H1 (cell line): ENCODE results near the gene HEXIM2. TPM values are rescaled to one million over a fixed set of nuclear protein-coding genes. Genes with fewer than 3 reads are reported as not detected.

Experiments
- CTCF ChIA-PET: fragments of 300-600 bp; sonication (Branson Sonifier 250); formaldehyde crosslinking; loops from one replicate; lab custom pipeline; 2021; ENCODE audit not compliant: partially characterized antibody; lab: Charles Lee
- POLR2A ChIA-PET: fragments of 300-600 bp; sonication (Branson Sonifier 250); formaldehyde crosslinking; loops from one replicate; lab custom pipeline; 2021; ENCODE audit warnings: inconsistent platforms; ENCODE audit not compliant: partially characterized antibody; lab: Charles Lee
- DNase-seq, 2 experiments: peaks; one replicate each; pipeline versions ENCODE4 v3.0.0 to v3.0.0-alpha.2; 2010 to 2022; ENCODE audit warnings: low spot score in 2 of 2, low read depth in 1 of 2, mixed read lengths in 1 of 2
- FAIRE-seq: peaks from 2 replicates; lab custom pipeline; 2011; peaks lifted over from hg19 to GRCh38; lab: Jason Lieb, UNC
- H2AFZ ChIP-seq: 2 replicates; pipeline ENCODE4 v1.8.1; 2012; ENCODE audit warnings: low read length, inconsistent platforms
- H2AK5ac ChIP-seq: 2 replicates; pipeline ENCODE4 v1.6.1; 2013; ENCODE audit warnings: low read depth, low read length
- H2BK120ac ChIP-seq: replicated peaks from 2 replicates; pipeline ENCODE3; 2013; ENCODE audit warnings: low read depth, low read length, inconsistent platforms
- H2BK12ac ChIP-seq: 2 replicates; pipeline ENCODE4 v1.6.1; 2013; ENCODE audit warnings: low read depth, low read length
- H2BK15ac ChIP-seq: 2 replicates; pipeline ENCODE4 v1.6.1; 2013; ENCODE audit warnings: low read length
- H2BK20ac ChIP-seq: 2 replicates; pipeline ENCODE4 v1.6.1; 2013; ENCODE audit warnings: low read length
- H2BK5ac ChIP-seq: 2 replicates; pipeline ENCODE4 v1.6.1; 2013; ENCODE audit warnings: low read depth, low read length
- H3K14ac ChIP-seq: 2 replicates; pipeline ENCODE4 v1.6.1; 2013; ENCODE audit warnings: inconsistent platforms; ENCODE audit not compliant: insufficient read length
- H3K18ac ChIP-seq: 2 replicates; pipeline ENCODE4 v1.6.1; 2013; ENCODE audit warnings: low read length; ENCODE audit errors: extremely low read depth
- H3K23ac ChIP-seq: 2 replicates; pipeline ENCODE4 v1.6.1; 2013; ENCODE audit warnings: inconsistent platforms; ENCODE audit not compliant: insufficient read length
- H3K23me2 ChIP-seq: 2 replicates; pipeline ENCODE4 v1.6.1; 2013; ENCODE audit warnings: low read depth, low read length
- H3K27ac ChIP-seq: 2 replicates; pipeline ENCODE4 v1.6.1; 2011; ENCODE audit warnings: low read depth, low read length, inconsistent platforms
- H3K27me3 ChIP-seq, 4 experiments: replicated peaks in 1 of 4; 1 replicate in 1 of 4; 2 replicates in 3 of 4; pipeline versions ENCODE4 v1.6.1 to v1.8.1; 2011 to 2013; ENCODE audit warnings: low read length in 3 of 4, mild to moderate bottlenecking in 3 of 4, inconsistent platforms in 2 of 4, mixed read lengths in 2 of 4, moderate library complexity in 1 of 4; ENCODE audit not compliant: control insufficient read depth in 3 of 4, insufficient read depth in 3 of 4; ENCODE audit errors: extremely low read depth in 1 of 4
- H3K36me3 ChIP-seq, 4 experiments: 2 replicates each; pipeline versions ENCODE4 v1.6.1 to v1.8.1; 2011 to 2013; ENCODE audit warnings: mild to moderate bottlenecking in 4 of 4, low read length in 3 of 4, moderate library complexity in 2 of 4, control low read depth in 1 of 4, inconsistent platforms in 1 of 4; ENCODE audit not compliant: insufficient read depth in 4 of 4, control insufficient read depth in 2 of 4
- H3K4ac ChIP-seq: replicated peaks from 2 replicates; pipeline ENCODE3; 2013; ENCODE audit warnings: low read length, low read depth, mixed read lengths, inconsistent platforms; ENCODE audit not compliant: insufficient read length
- H3K4me1 ChIP-seq, 4 experiments: replicated peaks in 1 of 4; 1 replicate in 1 of 4; 2 replicates in 3 of 4; pipeline versions ENCODE4 v1.6.1 to v1.8.1; 2011 to 2013; ENCODE audit warnings: low read length in 3 of 4, inconsistent platforms in 2 of 4, mixed read lengths in 1 of 4; ENCODE audit not compliant: insufficient read depth in 4 of 4, control insufficient read depth in 3 of 4
- H3K4me2 ChIP-seq, 2 experiments: 2 replicates each; pipeline versions ENCODE4 v1.6.1 to v1.8.1; 2011 to 2013; ENCODE audit warnings: low read depth in 2 of 2, low read length in 2 of 2, control low read depth in 1 of 2, inconsistent platforms in 1 of 2, mild to moderate bottlenecking in 1 of 2; ENCODE audit not compliant: insufficient read depth in 1 of 2
- H3K4me3 ChIP-seq, 4 experiments: fragments of 200-600, 300-600 bp in 1 of 4; sonication (generic), shearing (Covaris generic), sonication (Bioruptor Twin) in 1 of 4; 2 replicates each; pipeline versions ENCODE4 v1.5.1 to v1.8.1; 2011 to 2016; ENCODE audit warnings: low read length in 4 of 4, low read depth in 3 of 4, control low read depth in 2 of 4, inconsistent platforms in 2 of 4, mild to moderate bottlenecking in 2 of 4, mixed read lengths in 1 of 4, moderate library complexity in 1 of 4; ENCODE audit not compliant: insufficient read depth in 2 of 4; ENCODE audit errors: extremely low read depth in 1 of 4
- H3K56ac ChIP-seq: replicated peaks from 2 replicates; pipeline ENCODE3; 2013; ENCODE audit warnings: low read depth, mild to moderate bottlenecking, mixed read lengths, low read length, inconsistent platforms; ENCODE audit not compliant: insufficient read length
- H3K79me1 ChIP-seq: 2 replicates; pipeline ENCODE4 v1.6.1; 2013; ENCODE audit warnings: low read depth, low read length, control low read depth
- H3K79me2 ChIP-seq, 2 experiments: 2 replicates each; pipeline versions ENCODE4 v1.6.1 to v1.8.1; 2012 to 2013; ENCODE audit warnings: low read length in 2 of 2, mild to moderate bottlenecking in 2 of 2, inconsistent platforms in 1 of 2; ENCODE audit not compliant: insufficient read depth in 2 of 2, control insufficient read depth in 1 of 2
- H3K9ac ChIP-seq, 4 experiments: replicated peaks in 1 of 4; 1 replicate in 1 of 4; 2 replicates in 3 of 4; pipeline versions ENCODE4 v1.6.1 to v1.8.1; 2011 to 2013; ENCODE audit warnings: low read depth in 3 of 4, low read length in 3 of 4, control low read depth in 2 of 4, mild to moderate bottlenecking in 2 of 4, moderate library complexity in 2 of 4, inconsistent platforms in 1 of 4; ENCODE audit errors: extremely low read depth in 1 of 4
- H3K9me3 ChIP-seq, 2 experiments: 2 replicates each; pipeline versions ENCODE4 v1.6.1 to v1.8.1; 2012 to 2013; ENCODE audit warnings: mild to moderate bottlenecking in 2 of 2, moderate library complexity in 2 of 2, control low read depth in 1 of 2, inconsistent platforms in 1 of 2, low read depth in 1 of 2, low read length in 1 of 2, mixed read lengths in 1 of 2; ENCODE audit not compliant: insufficient read depth in 2 of 2
- H4K20me1 ChIP-seq, 2 experiments: replicated peaks in 1 of 2; 2 replicates each; pipeline versions ENCODE3 to v1.8.1; 2011 to 2013; ENCODE audit warnings: inconsistent platforms in 2 of 2, low read length in 2 of 2, mild to moderate bottlenecking in 1 of 2; ENCODE audit not compliant: insufficient read depth in 2 of 2, control insufficient read depth in 1 of 2
- H4K5ac ChIP-seq: 2 replicates; pipeline ENCODE4 v1.6.1; 2013; ENCODE audit warnings: low read length, low read depth, mixed read lengths, inconsistent platforms; ENCODE audit not compliant: insufficient read length
- H4K8ac ChIP-seq: 2 replicates; pipeline ENCODE4 v1.8.0; 2013; ENCODE audit warnings: mild to moderate bottlenecking, moderate library complexity, low read length, inconsistent platforms; ENCODE audit not compliant: insufficient read depth; ENCODE audit errors: extremely low read depth
- H4K91ac ChIP-seq: replicated peaks from 2 replicates; pipeline ENCODE3; 2013; ENCODE audit warnings: low read length, mixed read lengths, inconsistent platforms; ENCODE audit not compliant: insufficient read length
- CTBP2 ChIP-seq: IDR thresholded peaks from 2 replicates; pipeline ENCODE4 v1.7.0; 2011; ENCODE audit warnings: borderline replicate concordance, mild to moderate bottlenecking, moderate library complexity, mixed read lengths, low read length; ENCODE audit not compliant: insufficient read depth, insufficient read length
- GABPA ChIP-seq: IDR thresholded peaks from 2 replicates; pipeline ENCODE4 v1.6.1; 2011; ENCODE audit warnings: mild to moderate bottlenecking, low read length, moderate library complexity, borderline replicate concordance; ENCODE audit not compliant: insufficient read depth
- POU5F1 ChIP-seq: IDR thresholded peaks from 2 replicates; pipeline ENCODE4 v1.6.1; 2011; ENCODE audit warnings: low read depth, mild to moderate bottlenecking, low read length, moderate library complexity
- RXRA ChIP-seq: IDR thresholded peaks from 2 replicates; pipeline ENCODE4 v1.6.1; 2011; ENCODE audit warnings: low read depth, mild to moderate bottlenecking, low read length, moderate library complexity; ENCODE audit not compliant: insufficient read depth
- SP1 ChIP-seq: IDR thresholded peaks from 2 replicates; pipeline ENCODE4 v1.6.1; 2011; ENCODE audit warnings: low read depth, low read length
- WGBS, 2 experiments: shearing (Covaris generic) in 1 of 2; methylation state at CpG; one replicate each; pipeline versions ENCODE4 v1.1.6 to v1.1.7; 2013 to 2015; ENCODE audit warnings: low lambda C conversion rate in 2 of 2, mixed read lengths in 2 of 2, inconsistent platforms in 1 of 2, low coverage in 1 of 2, missing lambda C conversion rate in 1 of 2; ENCODE audit not compliant: insufficient replicate concordance in 2 of 2, insufficient coverage in 1 of 2, insufficient read length in 1 of 2; ENCODE audit errors: extremely low coverage in 1 of 2, missing lambda C conversion rate in 1 of 2; 5-methylcytosine and 5-hydroxymethylcytosine counted together
- polyA plus RNA-seq, 7 experiments: library from polyadenylated mRNA; depleted of rRNA in 3 of 7; stranded (reverse) in 5 of 7; unstranded in 2 of 7; fragments of >200 nt in 5 of 7; fragments of 200-250 nt in 2 of 7; gene quantifications; 1 replicate in 5 of 7; 2 replicates in 1 of 7; 4 replicates in 1 of 7; pipeline versions ENCODE4 v1.2.1 to v1.2.3, GENCODE V29; 2011 to 2013; ENCODE audit warnings: missing spikeins in 2 of 7, mixed read lengths in 2 of 7
- total RNA-seq: library from RNA; stranded (reverse); fragmentation: NEBNext Ultra II Directional; extraction: Animal tissue kit (Norgen Biotek cat#: 25700); gene quantifications from 2 replicates; pipeline ENCODE4 v1.2.1, GENCODE V29; 2021

HEXIM2 gene
- total and polyA plus RNA-seq, 2 of the 8 experiments (the other 6 are each of a cell fraction or from before 2014, with no cell fraction given), result 7.5 to 13.2 TPM

DNA sequence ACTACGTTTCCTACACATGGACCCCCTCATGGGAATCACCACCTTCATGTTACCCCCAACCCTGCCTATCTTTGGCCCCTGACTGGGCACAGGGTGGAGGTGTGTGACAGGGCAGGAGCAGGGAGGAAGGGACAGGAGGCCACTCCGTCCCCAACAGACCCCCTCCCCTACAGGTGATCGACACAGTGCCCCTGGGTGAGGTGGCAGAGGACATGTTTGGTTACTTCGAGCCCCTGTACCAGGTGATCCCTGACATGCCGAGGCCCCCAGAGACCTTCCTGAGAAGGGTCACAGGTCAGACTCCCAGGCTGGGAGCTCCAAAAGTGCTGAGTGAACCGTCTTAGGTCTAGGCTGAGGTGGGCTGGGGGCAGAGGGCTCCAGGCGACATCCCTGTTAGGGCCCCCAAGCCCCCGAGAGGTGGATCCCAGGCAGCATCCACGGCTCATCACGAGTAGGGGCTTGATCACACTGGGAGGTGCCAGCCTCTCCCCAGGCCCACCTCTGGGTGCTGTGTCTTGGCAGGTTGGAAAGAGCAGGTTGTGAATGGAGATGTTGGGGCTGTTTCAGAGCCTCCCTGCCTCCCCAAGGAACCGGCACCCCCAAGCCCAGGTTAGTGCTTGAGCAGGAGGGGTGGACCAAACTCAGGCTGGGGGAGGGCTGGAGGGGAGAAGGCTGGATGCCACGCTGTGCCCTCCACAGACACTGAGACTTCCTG lies 24.7 kb upstream of the HEXIM2 start:
- Histone ChIP-seq H3K18ac (no peak overlapping the region), H3K4me2 (no peak overlapping the region), H2BK15ac (no peak overlapping the region), H2BK120ac (no peak overlapping the region), H3K27ac (no peak overlapping the region), H4K8ac (peak overlapping the region; percentile 7; the same call in 1 of the 2 replicates), H3K4me1 (peaks cover 0 to 5% (median 0%) of the 10 kb centered on the region in 4 experiments; a peak in 3 of 7 replicates), H3K4ac (no peak overlapping the region), H3K23ac (no peak overlapping the region), H3K79me2 (no peaks in the 10 kb centered on the region), H3K23me2 (peaks cover 6% of the 10 kb centered on the region), H3K9me3 (no peaks in the 10 kb centered on the region), H3K27me3 (no peaks in the 10 kb centered on the region), H4K5ac (no peak overlapping the region), H2BK5ac (0 out of 2 replicates have a peak overlapping the region, but pooled peaks have one; percentile 12), H2BK12ac (0 out of 2 replicates have a peak overlapping the region, but pooled peaks have one; percentile 39), H4K91ac (no peak overlapping the region), H3K79me1 (no peaks in the 10 kb centered on the region), H2AFZ (no peak overlapping the region), H3K9ac (no peak overlapping the region), H2BK20ac (no peak overlapping the region), H2AK5ac (no peak overlapping the region), H3K4me3 (no peak overlapping the region), H3K56ac (no peak overlapping the region), H3K36me3 (no peaks in the 10 kb centered on the region), H3K14ac (no peak overlapping the region), H4K20me1 (peaks cover 0 to 2% of the 10 kb centered on the region in 2 experiments)
- WGBS, 2 experiments, result 87% methylated on average over 8 of the region's 12 CpGs; no CpG with 5 or more reads in 1 of the 2 experiments
- ChIA-PET CTCF (interaction anchor here (1.4 to 11.7 kb wide), 7 partner anchors 14 to 119 kb away, joined by 3 to 156 read pairs (median 21); partner anchors contain the start of genes HEXIM1 and HEXIM2), POLR2A (interaction anchor here (1.9 to 15.8 kb wide), 3 partner anchors 12 to 61 kb away, joined by 8 to 185 read pairs (median 13); partner anchors contain the start of genes HEXIM1 and HEXIM2)
- DNase-seq (no peak), FAIRE-seq (no peak)
- TF ChIP-seq RXRA, result no peak
- no peak for TF ChIP-seq POU5F1
- TF ChIP-seq GABPA, result no peak
- no peak for TF ChIP-seq CTBP2
- TF ChIP-seq SP1, result no peak
